GM10266 (cell line): ENCODE measurements around the gene PASD1.

ENCODE experiments used
- DNase-seq: peaks from one replicate; pipeline ENCODE4 v3.0.0; 2012; ENCODE audit errors: extremely low spot score
- TF ChIP-seq, protein P1 (sequence below): IDR thresholded peaks from 2 replicates; pipeline ENCODE4 v1.5.1; 2012; ENCODE audit warnings: mild to moderate bottlenecking, low read depth; ENCODE audit not compliant: control insufficient read depth, insufficient read depth; ENCODE audit errors: missing control alignments

Gene PASD1

DNA sequence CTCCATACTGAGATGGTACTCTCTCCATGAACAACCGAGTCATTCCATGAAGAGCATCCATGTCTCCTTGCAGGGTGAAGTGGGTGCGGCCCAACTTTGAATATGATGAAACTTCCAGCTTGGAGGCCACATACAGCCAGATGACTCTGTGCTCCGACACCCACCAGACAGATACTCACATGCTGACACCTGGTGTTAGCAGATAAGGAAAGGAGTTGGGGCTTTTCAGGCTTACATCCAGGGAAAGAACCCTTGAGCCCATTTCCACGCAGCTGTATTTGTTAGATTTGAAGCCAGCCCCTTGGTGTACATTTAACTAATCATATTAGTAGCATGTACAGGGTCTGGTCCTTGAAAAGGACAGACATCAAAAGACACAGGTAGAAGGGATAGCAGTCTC lies 69.7 kb downstream of the PASD1 start:
- DNase-seq: no peak
- TF ChIP-seq, protein P1, sequence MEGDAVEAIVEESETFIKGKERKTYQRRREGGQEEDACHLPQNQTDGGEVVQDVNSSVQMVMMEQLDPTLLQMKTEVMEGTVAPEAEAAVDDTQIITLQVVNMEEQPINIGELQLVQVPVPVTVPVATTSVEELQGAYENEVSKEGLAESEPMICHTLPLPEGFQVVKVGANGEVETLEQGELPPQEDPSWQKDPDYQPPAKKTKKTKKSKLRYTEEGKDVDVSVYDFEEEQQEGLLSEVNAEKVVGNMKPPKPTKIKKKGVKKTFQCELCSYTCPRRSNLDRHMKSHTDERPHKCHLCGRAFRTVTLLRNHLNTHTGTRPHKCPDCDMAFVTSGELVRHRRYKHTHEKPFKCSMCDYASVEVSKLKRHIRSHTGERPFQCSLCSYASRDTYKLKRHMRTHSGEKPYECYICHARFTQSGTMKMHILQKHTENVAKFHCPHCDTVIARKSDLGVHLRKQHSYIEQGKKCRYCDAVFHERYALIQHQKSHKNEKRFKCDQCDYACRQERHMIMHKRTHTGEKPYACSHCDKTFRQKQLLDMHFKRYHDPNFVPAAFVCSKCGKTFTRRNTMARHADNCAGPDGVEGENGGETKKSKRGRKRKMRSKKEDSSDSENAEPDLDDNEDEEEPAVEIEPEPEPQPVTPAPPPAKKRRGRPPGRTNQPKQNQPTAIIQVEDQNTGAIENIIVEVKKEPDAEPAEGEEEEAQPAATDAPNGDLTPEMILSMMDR: no peak

DNA sequence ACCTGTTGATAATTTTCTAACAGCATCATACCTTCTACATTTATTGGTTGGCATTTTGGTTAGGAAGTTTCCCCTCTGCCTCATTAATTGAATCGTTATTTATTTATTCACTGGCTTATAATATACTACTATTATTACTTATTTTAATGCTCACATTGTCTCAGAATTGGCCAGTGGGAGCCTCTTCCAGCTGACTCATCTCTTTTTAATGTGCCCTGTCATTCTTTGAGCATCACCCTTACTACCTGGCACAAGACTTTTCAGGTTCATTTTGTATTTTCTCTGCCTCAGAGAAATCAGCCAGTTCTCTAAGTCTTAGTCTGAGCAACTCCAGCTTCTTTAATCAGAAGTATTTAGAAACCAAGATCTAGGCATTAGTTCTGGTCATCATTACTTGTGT lies 71.5 kb downstream of the PASD1 start:
- DNase-seq: no peak
- TF ChIP-seq, protein P1: no peak

- TF ChIP-seq, protein P1: no peak
Observed at GRCh38 chrX:151641564-151641963, 78.1 kb downstream of the PASD1 start.

GRCh38 chrX:151675121-151675746 lies 111.8 kb downstream of the PASD1 start:
- DNase-seq: no peak
- TF ChIP-seq, protein P1: no peak

More at GRCh38 chrX:151641564-151641963, 78.1 kb downstream of the PASD1 start:
- no peak for DNase-seq

- TF ChIP-seq, protein P1: no peak
Observed at GRCh38 chrX:151676196-151676595, 112.7 kb downstream of the PASD1 start.

DNA sequence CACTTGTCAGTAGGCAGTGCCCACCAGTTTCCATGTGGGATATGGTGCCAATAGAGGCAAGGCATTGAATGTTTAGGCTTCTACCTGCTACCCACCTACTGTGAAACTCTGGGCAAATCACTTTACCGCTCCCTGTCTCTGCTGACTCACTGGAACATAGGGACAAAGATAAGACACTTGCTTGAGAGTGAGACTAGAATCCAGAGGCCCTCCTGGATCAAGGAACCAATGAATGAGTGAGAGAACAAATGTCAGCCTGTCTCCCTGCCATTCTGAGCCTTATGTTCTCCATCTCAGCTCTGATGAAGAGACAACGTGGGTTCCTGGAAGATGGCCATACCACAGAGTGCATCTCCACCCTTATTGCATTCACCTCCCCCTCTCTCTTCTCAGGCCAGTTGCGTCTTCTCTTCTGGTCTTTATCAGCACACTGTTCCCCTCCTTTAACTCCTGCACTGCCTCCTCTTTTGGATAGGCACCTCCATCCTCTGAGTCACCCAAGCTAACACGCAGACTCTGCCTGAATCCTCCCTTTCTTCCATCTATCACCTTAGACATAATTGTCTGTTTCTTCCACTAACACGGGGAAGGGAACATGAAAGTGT lies 116.4 kb downstream of the PASD1 start:
- TF ChIP-seq, protein P1: no peak
- no peak for DNase-seq

More at GRCh38 chrX:151676196-151676595, 112.7 kb downstream of the PASD1 start:
- DNase-seq: no peak

GRCh38 chrX:151680805-151681204 lies 117.3 kb downstream of the PASD1 start:
- DNase-seq: peak; percentile 40

More at GRCh38 chrX:151680805-151681204, 117.3 kb downstream of the PASD1 start:
- TF ChIP-seq, protein P1: peak; percentile 59
